ENCODE data around the gene PACRG.

Gene PACRG

DNA sequence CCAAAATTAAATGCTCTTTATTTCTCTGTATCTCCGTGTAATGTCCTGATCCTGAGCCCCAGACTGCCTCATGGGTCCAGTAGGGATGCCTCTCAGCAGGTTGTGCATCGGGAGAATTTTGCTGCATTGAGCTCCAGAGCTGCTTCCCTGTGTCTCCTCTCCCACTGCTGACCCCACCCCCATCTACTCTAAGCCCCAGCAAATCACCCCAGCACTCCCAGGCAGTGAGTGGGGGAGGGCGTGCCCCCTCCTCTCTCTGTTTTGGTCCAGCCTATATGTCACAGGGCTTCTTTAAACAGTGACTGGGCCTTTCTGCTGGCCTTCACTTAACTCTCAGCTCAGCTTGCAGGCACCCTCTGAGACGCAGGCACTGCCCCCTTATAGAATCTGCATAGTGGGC, 458.0 kb downstream of the PACRG start:
- no peak for DNase-seq

DNA sequence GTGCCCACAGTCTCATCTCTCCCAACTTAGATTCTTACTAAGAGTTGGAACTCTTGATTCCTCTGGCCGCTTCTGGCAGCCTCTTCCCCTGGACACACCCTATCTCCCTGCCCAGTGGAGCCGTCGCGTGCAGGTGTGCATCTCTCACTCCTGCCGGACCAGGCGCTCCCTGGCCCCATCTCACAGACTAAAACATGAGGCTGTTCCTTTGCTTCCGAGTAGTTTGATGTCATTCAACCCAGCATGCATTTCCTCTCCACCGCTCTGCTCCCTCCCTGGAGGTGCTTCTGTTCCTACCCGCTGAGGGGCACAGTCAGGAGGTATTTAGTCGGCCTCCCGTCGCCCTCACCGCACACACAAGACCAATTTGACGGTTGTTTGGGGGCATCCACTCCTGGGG, 458.8 kb downstream of the PACRG start:
- no peak for DNase-seq

DNA sequence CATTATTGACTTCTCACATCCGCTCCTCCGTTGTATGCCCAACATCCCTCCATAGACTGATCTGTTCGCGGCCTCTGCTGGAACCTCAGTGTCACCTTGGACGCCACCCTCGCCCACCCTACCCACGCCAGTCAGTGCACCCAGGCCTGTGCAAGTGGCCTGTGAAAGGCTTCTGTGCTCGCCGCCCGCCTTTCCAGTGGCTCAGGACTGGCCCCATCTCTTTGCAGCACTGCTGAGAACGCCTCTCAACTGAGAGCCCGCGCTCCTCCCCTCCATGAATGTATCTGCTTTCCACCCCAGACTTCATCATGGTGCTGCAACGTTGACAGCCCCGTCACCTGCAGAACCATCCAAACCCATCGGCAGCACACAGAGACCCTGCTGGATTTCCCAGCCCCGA, 459.4 kb downstream of the PACRG start:
- DNase-seq: no peak

DNA sequence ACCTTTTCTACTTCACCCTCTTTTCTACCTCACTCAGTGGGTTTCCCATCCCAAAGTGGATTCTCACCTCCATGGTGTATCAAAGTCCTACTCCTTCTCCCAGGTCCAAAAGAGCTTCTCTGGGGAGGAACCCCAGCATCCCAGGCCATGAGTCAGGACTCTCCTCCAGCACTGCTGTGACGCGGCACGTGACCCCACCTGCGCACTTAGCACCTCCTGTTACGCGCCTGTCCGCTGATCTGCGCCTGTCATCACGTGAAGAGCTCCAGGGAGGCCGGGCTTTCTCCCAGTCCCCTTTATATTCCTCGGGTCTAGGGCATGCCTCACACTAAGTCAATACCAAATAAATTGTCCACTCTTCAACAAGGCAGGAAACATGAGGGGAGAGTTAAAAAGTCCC, 459.8 kb downstream of the PACRG start:
- no peak for DNase-seq

DNA sequence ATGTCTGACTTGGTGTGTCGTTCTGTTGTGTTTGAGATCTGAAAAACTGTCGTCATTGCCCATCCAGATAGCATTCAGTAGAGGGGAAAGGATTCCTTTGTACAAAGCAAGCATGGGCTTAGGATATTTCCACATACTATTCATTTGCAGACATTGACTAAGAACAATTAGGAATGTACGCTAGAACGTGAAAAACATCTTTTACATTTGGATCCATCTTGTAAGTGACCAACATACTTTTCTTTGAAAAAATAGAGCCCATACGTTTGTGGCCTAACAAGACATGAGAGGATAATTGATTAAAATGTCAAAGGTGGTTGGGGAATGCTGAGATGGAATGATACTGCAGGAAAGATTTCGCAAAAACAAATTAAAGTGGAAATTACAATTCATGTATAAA, 461.0 kb downstream of the PACRG start:
- DNase-seq: no peak

DNA sequence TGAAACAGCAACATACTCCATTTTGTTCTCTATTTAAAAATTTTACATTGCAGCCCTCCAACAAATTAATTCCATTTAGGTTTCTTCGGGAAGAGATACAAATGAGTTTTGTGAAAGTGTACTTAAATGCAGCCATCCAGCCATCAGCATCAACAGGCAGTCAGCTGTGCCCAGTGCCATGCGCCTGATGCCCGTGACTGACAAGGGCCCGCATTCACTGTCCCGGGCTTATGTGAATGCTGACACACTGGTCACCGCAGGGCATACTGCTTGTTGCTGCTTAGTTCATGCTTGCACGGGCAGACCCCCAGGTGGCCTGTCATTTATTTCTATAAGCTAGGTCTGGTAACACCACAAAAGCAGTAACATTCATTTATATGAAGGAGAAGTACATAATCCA, 461.8 kb downstream of the PACRG start:
- DNase-seq: no peak

DNA sequence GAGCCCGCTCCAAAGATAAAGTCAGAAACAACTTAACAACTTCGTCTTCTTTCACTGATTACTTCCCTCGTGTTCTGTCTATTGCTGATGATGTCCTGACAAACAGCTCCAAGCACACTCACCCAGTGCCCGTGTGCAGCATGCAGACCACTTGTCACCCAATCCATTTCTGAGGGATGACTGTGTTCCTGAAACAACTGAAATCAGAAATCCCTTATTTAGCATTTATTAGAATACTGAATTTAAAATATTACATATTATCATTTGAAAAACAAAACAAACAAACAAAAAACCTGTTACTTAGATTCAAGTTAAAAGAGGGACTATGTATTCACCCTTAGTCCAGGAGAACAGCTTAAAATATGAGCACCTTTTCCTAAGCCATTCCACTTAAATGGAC, 463.0 kb downstream of the PACRG start:
- DNase-seq: no peak

DNA sequence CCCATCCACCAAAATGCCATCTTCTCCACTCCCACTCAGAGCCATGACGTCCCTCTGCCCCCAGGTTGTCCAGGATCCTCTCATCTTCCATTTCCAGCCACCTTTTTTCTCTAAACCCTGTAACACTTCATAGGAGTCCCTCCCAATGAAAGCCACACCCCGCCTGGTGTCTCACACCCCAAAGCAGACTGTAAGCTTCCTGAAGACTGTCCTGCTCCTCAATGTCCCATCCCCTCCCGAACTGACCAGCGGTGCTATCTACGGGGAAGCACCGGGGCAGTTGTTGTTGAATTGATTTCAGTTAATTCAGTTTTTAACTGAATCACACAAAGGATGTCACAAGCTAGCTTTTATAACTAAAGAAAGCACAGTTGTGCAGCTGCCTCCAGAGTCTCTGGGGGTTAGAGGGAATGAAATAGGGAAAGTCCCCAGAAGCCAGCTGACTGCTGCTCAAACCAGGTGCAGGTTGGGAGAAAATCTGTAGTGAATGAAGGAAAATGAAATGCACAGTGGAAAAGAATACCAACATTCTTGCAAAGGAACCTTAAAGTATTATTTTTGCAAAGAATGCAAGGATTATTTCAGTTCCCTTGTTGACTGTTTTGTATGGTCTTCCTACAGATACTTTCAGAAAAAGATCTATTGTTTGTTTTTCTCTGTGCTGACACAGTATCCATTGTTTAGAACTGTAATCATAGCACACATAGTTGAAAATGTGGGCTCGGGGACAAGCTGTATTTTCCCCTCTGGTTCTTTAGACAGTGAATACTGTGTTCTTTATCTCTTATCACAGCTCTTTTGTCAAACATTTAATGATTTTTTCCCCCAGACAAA, 464.1 kb downstream of the PACRG start:
- no peak for DNase-seq

DNA sequence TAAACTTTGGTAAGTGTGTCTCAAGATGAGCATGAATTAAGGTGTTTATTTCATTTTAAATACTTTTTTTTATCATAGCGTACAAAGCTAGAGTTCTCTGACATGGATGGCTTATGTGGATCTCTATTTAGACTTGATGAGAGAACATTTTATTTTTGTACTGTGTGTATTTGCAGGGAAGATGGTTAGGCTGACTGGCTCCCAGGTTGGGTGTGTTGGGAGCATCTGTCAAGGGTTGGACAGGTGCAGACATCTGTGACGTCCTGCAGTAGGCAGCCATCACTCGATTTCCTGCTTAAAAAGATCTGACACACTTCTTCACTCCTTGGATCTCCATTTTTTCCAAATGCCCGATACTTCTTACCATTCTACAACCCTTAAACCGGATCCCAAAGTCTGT, 464.8 kb downstream of the PACRG start:
- DNase-seq: no peak

DNA sequence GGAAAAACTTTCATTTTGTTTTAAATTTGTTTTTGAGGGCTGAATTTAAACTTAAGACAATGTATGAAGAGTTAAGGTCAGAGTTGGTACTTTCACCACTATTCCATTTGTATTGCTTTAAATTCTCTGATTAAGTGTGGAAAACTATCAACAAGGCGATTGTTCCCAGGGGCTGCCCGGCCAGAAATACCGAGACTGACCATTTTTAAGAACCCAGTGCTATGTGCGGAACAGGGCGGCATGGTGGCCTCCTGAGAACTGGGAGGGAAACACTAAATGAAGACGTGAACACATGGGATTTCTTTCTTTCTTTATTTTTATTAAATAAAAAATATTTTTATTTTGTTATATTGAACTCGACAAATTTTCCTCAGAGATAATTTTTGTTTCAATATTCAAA, 465.6 kb downstream of the PACRG start:
- DNase-seq: no peak

DNA sequence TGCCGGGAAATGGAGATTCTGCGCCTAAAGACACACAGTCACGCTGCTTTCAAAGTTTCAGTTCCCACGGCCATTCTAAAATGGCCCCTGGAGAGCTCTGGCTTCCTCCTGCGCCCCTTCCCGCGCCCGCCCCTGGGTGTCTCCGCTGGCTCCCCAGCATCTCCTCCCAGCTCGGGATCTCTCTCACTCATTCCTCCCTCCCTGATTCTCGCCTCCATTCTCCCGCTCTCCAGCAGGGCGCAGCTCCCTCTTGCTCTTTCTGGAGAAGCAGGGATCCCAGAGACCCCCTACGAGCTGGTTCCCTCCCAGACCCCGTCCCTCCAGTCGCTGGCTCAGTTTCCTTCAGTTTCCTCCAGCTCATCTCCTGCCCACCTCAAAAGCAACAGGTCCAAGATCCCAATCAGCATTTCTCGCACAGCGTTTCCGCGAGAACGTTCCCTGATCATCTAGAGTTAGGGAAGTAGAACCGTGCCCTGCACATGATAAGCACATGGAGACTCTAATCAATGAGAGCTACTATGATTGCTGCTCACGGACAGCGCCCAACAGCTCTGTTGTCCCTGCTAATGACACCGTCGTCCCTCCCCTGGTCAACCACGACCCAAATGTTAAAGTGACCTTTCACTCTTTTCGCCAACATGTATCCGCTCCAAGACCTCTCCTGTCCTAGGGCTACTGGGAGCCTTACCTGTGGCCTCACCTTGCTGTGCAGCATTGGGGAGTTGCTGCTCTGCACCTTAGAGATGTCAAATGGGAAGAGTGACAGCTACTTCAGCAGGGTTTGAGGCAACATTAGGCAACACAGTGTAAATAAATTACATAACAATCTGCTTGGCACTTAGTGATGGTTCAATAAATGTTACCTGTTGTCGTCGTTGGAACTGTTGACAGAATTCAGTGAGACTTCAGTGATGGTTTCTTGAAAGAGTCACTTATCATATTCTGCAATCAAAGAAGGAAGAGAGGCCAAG, 468.2 kb downstream of the PACRG start:
- no peak for DNase-seq

DNA sequence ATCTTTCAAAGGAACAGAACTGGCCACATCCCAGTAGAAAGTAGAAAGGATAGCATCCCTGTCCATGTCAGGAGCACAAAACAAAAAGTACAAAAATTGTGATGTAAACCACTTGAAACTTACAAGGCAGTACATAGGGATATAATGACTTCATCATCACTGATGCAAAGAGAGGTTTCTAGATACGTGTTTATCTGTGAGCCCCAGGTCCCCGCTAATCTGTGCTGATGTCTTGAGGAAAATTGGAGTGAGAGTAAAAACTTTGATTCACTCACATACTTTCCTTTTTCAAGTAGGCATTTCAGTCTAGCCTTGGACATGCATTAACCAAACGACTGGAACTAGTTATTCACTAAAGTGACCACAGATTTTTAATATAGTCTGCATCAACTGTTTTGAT, 470.1 kb downstream of the PACRG start:
- DNase-seq: no peak

DNA sequence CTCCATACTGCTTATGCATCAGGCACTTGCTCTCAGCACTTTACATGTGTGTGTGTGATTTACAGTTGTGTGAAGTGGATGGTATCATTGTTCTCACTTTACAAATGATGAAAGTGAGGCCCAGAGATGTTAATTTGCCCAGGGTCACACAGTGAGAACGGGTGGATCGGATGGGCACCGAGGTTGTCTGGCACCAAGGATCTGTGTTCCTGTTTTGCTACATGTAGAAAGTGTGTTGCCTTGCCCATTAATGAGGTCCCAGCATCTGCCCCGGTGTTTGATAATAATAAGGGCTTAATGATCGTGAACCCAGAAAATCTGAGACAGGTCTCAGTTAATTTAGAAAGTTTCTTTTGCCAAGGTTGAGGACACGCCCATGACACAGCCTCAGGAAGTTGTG, 470.6 kb downstream of the PACRG start:
- no peak for DNase-seq

DNA sequence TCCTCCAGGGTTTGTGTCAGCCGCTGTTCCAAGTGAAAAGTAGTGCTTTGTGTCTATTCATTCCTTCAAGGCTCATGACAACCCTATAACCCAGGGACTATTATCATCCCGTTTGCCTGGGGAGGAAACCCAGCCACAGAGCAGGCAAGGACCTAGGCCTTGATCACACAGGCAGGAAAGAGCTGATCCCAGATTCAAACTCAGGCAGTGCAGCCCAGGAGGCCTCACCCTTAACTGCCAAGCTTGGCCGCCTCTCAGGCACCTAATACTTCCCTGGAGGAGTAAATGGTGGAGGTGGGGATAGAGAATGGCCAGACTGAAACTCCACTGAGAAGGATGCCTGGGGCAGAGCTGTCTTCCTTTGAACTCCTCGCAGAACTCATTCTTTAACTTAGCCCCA, 471.6 kb downstream of the PACRG start:
- no peak for DNase-seq

DNA sequence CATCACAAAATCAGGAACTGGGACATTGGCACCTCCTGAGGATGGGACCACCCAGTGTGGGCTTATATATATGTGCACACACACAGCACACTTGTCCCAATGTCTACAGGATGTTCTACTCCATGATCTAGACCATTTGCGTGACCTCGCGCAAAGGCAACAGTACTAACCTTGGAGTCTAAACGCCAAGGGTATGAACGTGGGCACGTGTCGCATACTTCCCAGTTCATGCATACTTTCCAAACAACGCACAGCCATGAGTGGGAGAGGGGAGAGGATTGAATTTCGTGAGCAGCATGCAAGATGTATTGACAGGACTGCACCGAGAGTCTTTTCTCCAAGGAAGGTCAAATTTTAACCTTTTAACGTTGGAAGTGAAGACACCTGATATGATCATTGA, 472.5 kb downstream of the PACRG start:
- DNase-seq: no peak

DNA sequence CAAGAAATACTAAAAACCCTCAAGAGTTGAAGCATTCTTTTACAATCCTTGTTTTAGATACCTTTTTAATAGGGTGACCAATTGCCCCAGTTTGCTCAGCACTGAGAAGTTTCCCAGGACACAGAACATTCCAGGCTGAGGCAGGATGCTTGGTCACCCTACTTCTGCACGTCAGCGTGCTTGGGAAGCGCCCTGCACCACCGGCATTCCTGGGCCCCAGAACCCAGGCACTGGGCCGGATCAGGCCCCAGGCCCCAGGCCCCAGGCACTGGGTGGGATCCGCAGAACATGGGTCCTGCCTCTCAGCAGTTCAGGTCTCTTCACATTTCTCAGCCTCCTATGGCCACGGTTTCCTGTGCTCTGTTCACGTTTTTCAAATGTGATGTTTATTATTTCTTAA, 472.9 kb downstream of the PACRG start:
- no peak for DNase-seq

DNA sequence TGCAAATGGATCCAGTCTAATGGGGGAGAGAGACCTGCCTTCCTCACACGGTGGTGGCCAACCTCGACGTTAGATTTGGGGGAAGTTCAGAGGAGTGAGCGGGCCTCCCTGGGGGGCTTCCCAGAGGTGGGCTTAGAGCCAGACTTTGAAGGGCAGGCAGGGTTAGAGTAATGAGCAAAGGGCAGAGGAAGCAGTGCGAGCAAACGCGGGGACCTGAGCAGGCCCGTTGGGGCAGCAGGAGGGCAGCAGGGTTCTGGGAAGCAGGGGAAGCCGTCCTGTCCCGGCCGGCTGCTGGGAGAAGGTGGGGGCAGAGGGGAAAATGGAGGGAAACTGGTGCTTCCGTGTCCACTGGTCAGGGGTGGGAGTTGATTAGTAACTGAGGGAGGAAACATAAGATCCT, 474.1 kb downstream of the PACRG start:
- DNase-seq: no peak

DNA sequence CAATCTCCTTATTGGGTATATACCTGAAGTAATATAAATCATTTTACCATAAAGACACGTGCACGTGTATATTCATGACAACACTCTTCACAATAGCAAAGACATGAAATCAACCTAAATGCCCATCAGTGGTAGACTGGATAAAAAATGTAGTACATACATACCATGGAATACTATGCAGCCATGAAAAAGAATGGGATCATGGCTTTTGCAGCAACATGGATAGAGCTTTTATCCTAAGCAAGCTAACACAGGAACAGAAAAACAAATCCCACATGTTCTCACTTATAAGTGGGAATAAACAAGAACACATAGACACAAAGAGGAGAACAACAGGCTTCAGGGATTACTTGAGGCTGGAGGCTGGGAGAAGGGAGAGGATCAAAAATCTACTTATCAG, 478.4 kb downstream of the PACRG start:
- no peak for DNase-seq

DNA sequence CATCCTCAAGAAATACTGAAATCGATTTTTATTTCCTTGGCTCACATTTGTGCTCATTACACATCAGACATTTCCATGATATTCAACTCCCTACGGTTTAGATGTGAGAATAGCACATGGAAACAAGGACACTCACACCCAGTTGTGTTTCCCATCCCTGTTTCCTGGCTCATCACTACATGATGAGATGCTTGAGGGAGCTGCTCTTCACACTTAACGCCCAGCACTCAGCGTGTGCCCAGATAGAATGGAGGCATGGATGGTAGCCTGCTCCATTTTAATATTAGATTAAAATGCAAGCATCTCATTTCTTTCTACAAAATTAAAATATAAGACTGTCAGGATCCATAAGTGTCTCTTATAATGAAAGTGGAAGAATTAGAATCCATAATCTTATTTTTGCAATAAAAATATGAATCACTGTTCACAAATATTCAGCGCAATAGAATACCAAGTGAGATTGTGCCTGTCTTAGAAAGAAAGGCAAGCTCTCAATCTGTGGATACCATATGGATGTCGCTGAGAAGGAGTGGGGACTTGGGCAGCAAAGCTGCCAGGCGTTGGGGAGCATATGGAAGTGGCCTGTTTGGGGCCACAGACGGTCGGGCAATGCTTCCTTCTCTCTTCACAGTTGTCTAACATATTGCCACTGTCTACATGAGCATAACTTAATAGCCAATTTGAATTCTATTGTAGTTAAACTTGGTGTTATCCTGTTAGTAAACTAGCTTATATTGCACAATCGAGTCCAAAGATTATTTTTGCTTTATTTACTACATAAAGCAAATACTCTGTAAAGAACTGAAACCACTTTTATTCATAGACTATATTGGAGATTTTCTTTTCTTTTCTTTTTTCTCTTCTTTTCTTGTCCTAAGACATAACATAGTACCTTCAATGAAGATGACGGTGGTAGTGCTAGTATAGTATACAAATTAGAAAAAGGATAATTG, 479.9 kb downstream of the PACRG start:
- no peak for DNase-seq

DNA sequence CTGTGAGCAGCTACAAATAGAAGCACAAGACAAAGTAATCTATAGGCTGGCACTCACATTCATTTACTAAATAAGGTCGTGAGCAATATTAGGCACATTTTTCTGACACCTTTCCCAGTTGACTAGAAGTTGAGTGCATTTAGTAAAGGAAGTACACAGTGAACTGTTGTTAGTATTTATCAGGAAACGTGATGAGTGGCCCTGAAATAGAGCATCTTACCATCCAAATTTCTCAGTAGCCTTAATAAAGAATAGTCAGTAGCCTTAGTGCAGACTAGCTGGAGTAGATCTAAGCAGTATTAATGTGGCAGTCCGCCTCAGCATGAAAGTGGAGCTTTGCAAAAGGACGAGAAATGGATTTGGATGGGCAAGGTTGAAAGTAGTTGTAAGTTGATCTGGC, 481.2 kb downstream of the PACRG start:
- DNase-seq: no peak

DNA sequence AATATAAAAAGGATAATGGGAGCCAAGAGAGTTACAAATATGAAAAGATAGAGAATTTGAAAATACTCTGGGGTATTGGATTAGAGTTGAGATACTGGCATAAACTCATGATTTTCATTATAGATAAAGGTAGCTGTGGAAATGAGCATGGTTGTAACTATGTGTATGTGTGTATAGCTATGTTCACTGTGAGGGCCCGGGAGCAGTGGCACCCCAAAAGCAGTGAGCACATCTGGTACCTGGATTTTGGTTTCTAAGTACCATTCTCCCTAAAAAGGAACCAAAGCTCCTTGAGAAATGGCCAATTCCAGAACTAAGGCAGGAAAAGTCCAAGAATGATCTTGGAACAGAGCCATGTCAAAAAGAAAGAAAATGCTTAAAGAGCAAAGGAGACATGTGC, 484.3 kb downstream of the PACRG start:
- DNase-seq: no peak

DNA sequence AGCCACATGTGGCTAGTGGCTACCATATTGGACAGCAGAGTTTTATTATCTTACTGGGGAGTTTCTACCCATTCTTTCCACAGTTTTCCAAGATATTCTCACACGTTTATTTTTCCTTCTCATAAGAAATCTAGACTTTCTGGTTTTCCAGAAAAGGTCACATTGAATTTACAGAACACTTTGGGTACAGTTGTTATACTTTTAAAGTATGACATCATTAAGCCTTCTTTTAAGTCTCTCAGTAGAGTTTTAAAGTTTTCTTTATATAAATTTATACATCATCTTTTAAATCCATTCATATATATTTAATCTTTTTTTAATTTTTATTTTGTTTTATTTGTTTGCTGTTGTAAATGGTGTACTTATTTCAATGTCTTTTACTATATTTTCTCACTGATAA, 486.5 kb downstream of the PACRG start:
- DNase-seq: no peak

DNA sequence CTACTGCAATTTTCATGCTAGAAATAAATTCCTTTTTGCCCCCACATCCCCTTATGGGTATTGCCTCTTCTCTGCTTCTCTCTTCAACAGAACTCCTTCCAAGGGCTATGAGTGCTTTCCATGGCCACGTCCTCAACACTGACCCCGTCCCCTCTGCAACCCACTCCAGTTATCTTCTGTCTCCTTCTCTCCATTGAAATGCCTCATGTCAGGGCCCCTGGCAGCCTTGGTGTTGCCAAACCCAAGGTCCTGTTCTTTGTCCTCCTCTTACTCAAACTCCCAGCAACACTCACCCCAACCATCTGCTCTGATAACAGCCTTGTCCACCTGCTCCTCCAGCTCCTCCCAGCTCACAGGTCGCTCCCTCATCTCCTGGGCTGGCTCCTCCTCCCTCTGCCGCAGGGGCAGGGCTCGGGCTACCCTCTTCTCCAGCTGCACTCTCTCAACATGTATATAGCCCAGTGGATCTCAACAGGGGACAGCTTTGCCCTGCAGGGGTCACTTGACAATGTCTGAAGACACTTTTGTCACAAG, 490.7 kb downstream of the PACRG start:
- no peak for DNase-seq
